ENCODE measurements around the gene TMOD3. TPM values are rescaled to one million over a fixed set of nuclear protein-coding genes. Genes with fewer than 3 reads are reported as not detected.

The TMOD3 gene
- total and polyA plus RNA-seq, 2 of the 8 experiments (the other 6 are each of a cell fraction or from before 2014, with no cell fraction given), result 3.9 to 29.0 TPM

DNA sequence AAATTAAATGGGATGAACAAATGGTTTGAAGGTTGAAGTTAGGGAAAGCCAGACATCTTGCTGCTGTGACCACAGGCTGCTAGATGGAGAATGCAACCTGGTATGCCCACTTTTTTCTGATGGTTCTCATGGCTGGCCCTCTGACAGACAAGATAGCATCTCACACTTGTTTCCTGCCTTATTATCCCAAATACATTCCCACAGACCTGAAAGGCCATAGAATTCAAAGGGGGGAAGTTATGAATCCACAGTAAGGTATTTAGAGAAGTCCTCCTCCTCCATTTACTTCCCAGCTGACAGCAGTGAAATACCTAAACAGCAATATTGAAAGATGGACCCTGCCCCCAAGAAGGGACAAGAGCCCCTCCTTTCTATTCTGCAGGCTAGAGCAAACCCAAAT is 109.8 kb downstream of the TMOD3 start:
- H3K27ac ChIP-seq (ENCODE audit: low read depth, low read length), result no peak overlapping the region
- no peaks in the 10 kb centered on the region for H3K23me2 ChIP-seq (ENCODE audit: low read depth, low read length)
- H4K8ac ChIP-seq (ENCODE audit: extremely low read depth, insufficient read depth, low read length), result no peak overlapping the region
- DNase-seq (ENCODE audit: low read depth in 1 of 2, low spot score in 2 of 2) (no peak), FAIRE-seq (no peak)
- no peak overlapping the region for H2BK20ac ChIP-seq (ENCODE audit: low read length)
- ChIA-PET POLR2A (ENCODE audit: partially characterized antibody) (interaction anchor here (1.1 kb wide), 1 partner anchor 32 kb away, joined by 3 read pairs; the partner anchor contains the start of gene LEO1), CTCF (ENCODE audit: partially characterized antibody) (interaction anchor here (1.0 to 3.0 kb wide), 2 partner anchors 13 to 163 kb away, joined by 3 to 8 read pairs; no protein-coding TSS in a partner anchor)
- no peak overlapping the region for H3K4me3 ChIP-seq (ENCODE audit: extremely low read depth in 1 of 4, insufficient read depth in 2 of 4, low read depth in 3 of 4, low read length in 4 of 4)
- no peak for TF ChIP-seq BACH1 (IDR thresholded peaks at IDR 0.05; ENCODE audit: low read length)
- TF ChIP-seq NRF1 (IDR thresholded peaks at IDR 0.05; ENCODE audit: low read depth, low read length), result no peak
- no peak for TF ChIP-seq KDM4A (IDR thresholded peaks at IDR 0.05; ENCODE audit: low read depth, low read length, severe bottlenecking)
- no peak for TF ChIP-seq SP2 (IDR thresholded peaks at IDR 0.05; ENCODE audit: low read length)
- TF ChIP-seq RNF2 (IDR thresholded peaks at IDR 0.05; ENCODE audit: borderline replicate concordance, low read depth, low read length, missing control alignments, poor library complexity, severe bottlenecking), result no peak
- no peak for TF ChIP-seq SIX5 (IDR thresholded peaks at IDR 0.05; ENCODE audit: low read depth, low read length)
- TF ChIP-seq, protein P1, sequence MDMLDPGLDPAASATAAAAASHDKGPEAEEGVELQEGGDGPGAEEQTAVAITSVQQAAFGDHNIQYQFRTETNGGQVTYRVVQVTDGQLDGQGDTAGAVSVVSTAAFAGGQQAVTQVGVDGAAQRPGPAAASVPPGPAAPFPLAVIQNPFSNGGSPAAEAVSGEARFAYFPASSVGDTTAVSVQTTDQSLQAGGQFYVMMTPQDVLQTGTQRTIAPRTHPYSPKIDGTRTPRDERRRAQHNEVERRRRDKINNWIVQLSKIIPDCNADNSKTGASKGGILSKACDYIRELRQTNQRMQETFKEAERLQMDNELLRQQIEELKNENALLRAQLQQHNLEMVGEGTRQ (IDR thresholded peaks at IDR 0.05; ENCODE audit: low read length), result no peak
- TF ChIP-seq GTF2F1 (IDR thresholded peaks at IDR 0.05; ENCODE audit: borderline replicate concordance, low read depth, low read length), result no peak
- no peak for TF ChIP-seq ASH2L (IDR thresholded peaks at IDR 0.05; ENCODE audit: low read length)
- TF ChIP-seq RXRA (IDR thresholded peaks at IDR 0.05; ENCODE audit: insufficient read depth, low read depth, low read length), result no peak
- no peak for TF ChIP-seq RBBP5 (IDR thresholded peaks at IDR 0.05; ENCODE audit: borderline replicate concordance, low read depth, low read length)
- TF ChIP-seq JUND (IDR thresholded peaks at IDR 0.05; ENCODE audit: low read length), result no peak
- no peak for TF ChIP-seq TBP (IDR thresholded peaks at IDR 0.05; ENCODE audit: low read depth, low read length)
- no peak for TF ChIP-seq RFX5 (IDR thresholded peaks at IDR 0.05; ENCODE audit: borderline replicate concordance, low read depth, low read length)
- H3K79me2 ChIP-seq (ENCODE audit: control insufficient read depth in 1 of 2, insufficient read depth in 2 of 2, low read length in 2 of 2), result no peaks in the 10 kb centered on the region
- no peaks in the 10 kb centered on the region for H3K79me1 ChIP-seq (ENCODE audit: low read depth, low read length)
- no peaks in the 10 kb centered on the region for H3K9me3 ChIP-seq (ENCODE audit: insufficient read depth in 2 of 2, low read depth in 1 of 2, low read length in 1 of 2)
- H3K4me2 ChIP-seq (ENCODE audit: insufficient read depth in 1 of 2, low read depth in 2 of 2, low read length in 2 of 2), result no peak overlapping the region
- H2BK5ac ChIP-seq (ENCODE audit: low read depth, low read length), result no peak overlapping the region
- no peak overlapping the region for H2AFZ ChIP-seq (ENCODE audit: low read length)
- H3K4me1 ChIP-seq (replicated peaks in 1 of 4; ENCODE audit: control insufficient read depth in 3 of 4, insufficient read depth in 4 of 4, low read length in 3 of 4), result no peaks in the 10 kb centered on the region
- H3K56ac ChIP-seq (replicated peaks; ENCODE audit: insufficient read length, low read depth, low read length), result no peak overlapping the region
- no peak overlapping the region for H4K5ac ChIP-seq (ENCODE audit: insufficient read length, low read depth, low read length)
- no peak overlapping the region for H3K4ac ChIP-seq (replicated peaks; ENCODE audit: insufficient read length, low read depth, low read length)
- no peak overlapping the region for H4K91ac ChIP-seq (replicated peaks; ENCODE audit: insufficient read length, low read length)
- H3K9ac ChIP-seq (replicated peaks in 1 of 4; ENCODE audit: extremely low read depth in 1 of 4, low read depth in 3 of 4, low read length in 3 of 4), result no peak overlapping the region
- H3K36me3 ChIP-seq (ENCODE audit: control insufficient read depth in 2 of 4, insufficient read depth in 4 of 4, low read length in 3 of 4), result peaks cover 0 to 12% (median 5%) of the 10 kb centered on the region in 4 experiments; a peak in 4 of 8 replicates
- peaks cover 0 to 1% of the 10 kb centered on the region in 2 experiments for H4K20me1 ChIP-seq (replicated peaks in 1 of 2; ENCODE audit: control insufficient read depth in 1 of 2, insufficient read depth in 2 of 2, low read length in 2 of 2)
- no peak overlapping the region for H2AK5ac ChIP-seq (ENCODE audit: low read depth, low read length)
- no peaks in the 10 kb centered on the region for H3K27me3 ChIP-seq (replicated peaks in 1 of 4; ENCODE audit: control insufficient read depth in 3 of 4, extremely low read depth in 1 of 4, insufficient read depth in 3 of 4, low read length in 3 of 4)
- H3K23ac ChIP-seq (ENCODE audit: insufficient read length), result no peak overlapping the region
- no peak overlapping the region for H2BK15ac ChIP-seq (ENCODE audit: low read length)
- H2BK12ac ChIP-seq (ENCODE audit: low read depth, low read length), result no peak overlapping the region
- no peak overlapping the region for H3K14ac ChIP-seq (ENCODE audit: insufficient read length)
- H3K18ac ChIP-seq (ENCODE audit: extremely low read depth, low read length), result no peak overlapping the region
- H2BK120ac ChIP-seq (replicated peaks; ENCODE audit: low read depth, low read length), result no peak overlapping the region
